RWPE1 (cell line): ENCODE data around the gene SLC22A12.

ENCODE experiments used
- CTCF ChIA-PET: fragments of 350-600 bp; sonication (Branson Sonifier 250); formaldehyde crosslinking; extraction: SDS; loops from one replicate; lab custom pipeline; 2021; lab: Yijun Ruan, JAX
- POLR2A ChIA-PET: fragments of 400-600 bp; formaldehyde crosslinking; extraction: SDS; loops from one replicate; lab custom pipeline; 2020; ENCODE audit warnings: antibody characterized with exemption; ENCODE audit not compliant: low non-redundant PET; lab: Yijun Ruan, JAX
- DNase-seq: peaks from one replicate; pipeline ENCODE4 v3.0.0; 2012; ENCODE audit warnings: low spot score
- H3K27ac ChIP-seq: fragments of 450-650 bp; 2 replicates; pipeline ENCODE4 v1.5.1; 2017
- CTCF ChIP-seq: fragments of 450-650 bp; conservative IDR thresholded peaks from 2 replicates; pipeline ENCODE4 v1.5.1; 2017; ENCODE audit warnings: low read depth, mild to moderate bottlenecking

SLC22A12 gene

DNA sequence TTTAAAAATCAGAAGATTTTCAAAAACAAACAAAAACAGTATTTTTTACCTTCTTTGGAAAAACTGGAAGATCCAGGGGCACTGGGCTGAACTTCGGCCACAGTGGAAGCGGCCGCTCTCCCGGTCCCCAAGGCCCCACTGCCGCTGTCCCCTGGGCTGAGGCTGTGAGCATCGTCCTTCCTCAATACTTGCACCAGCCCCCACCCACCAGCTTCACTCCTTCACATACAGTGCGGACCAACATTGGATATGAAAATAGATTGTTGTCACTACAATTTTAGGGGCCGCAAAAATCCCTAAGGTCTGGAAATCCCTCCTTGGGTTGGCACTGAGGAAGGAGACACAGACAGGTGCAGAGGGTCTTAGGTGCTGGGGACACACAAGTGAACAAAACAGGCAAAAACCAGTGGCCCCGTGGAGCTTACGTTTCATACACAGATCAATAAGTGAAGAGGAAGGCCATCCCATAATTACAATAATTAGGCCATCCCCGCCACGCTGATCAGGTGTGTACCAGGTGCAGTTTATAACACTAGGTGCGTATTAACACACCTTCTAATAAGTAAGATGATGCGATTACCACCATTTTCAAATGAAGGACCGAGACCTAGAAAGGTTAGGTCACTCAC is 28.2 kb upstream of the SLC22A12 start:
- CTCF ChIA-PET: interaction anchor here (0.9 kb wide), 1 partner anchor 46 kb away, joined by 5 read pairs; no protein-coding TSS in a partner anchor
- no peak for TF ChIP-seq CTCF
- DNase-seq: no peak
- POLR2A ChIA-PET: no interaction called here
- no peak overlapping the region for H3K27ac ChIP-seq

DNA sequence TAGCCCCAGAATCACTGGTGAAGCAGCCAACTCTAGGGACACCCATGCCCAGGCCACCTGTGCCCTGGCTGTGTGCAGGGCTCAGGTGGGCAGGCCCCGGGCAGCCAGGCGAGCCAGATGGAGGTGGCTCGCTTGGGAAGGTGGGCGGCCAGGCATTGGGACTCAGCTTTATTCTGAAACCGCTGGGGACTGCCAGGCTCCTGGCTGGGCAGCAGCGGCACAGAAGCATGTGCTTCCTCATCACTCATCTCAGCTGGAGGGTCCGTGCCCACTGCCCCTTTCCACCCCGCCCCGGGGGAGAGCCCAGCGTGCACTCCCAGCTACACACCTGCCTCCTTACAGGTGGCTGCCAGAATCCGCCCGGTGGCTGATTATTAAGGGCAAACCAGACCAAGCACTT is 27.1 kb upstream of the SLC22A12 start:
- ChIA-PET POLR2A (no interaction called here), CTCF (no interaction called here)
- no peak for DNase-seq
- no peak overlapping the region for H3K27ac ChIP-seq
- no peak for TF ChIP-seq CTCF

DNA sequence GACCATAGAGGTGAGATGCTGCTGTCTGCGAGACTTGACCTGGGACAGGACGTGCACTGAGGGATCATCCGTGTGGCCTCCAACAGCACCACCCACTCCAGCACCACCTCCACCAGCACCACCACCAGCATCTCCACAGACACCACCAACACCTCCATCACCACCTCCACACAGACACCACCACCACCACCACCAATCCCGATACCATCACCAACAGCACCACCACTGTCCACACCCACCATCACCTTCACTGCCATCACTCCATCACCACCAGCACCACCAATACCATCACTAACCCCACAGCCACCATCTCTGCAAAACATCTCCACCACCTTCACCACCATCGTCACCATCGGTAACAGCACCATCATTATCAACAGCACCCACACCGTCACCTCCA is 26.6 kb upstream of the SLC22A12 start:
- POLR2A ChIA-PET: no interaction called here
- DNase-seq: no peak
- CTCF ChIA-PET: no interaction called here
- H3K27ac ChIP-seq: no peak overlapping the region
- no peak for TF ChIP-seq CTCF

GRCh38 chr11:64564947-64565889 is 25.8 kb upstream of the SLC22A12 start:
- CTCF ChIA-PET: no interaction called here
- no peak for DNase-seq

DNA sequence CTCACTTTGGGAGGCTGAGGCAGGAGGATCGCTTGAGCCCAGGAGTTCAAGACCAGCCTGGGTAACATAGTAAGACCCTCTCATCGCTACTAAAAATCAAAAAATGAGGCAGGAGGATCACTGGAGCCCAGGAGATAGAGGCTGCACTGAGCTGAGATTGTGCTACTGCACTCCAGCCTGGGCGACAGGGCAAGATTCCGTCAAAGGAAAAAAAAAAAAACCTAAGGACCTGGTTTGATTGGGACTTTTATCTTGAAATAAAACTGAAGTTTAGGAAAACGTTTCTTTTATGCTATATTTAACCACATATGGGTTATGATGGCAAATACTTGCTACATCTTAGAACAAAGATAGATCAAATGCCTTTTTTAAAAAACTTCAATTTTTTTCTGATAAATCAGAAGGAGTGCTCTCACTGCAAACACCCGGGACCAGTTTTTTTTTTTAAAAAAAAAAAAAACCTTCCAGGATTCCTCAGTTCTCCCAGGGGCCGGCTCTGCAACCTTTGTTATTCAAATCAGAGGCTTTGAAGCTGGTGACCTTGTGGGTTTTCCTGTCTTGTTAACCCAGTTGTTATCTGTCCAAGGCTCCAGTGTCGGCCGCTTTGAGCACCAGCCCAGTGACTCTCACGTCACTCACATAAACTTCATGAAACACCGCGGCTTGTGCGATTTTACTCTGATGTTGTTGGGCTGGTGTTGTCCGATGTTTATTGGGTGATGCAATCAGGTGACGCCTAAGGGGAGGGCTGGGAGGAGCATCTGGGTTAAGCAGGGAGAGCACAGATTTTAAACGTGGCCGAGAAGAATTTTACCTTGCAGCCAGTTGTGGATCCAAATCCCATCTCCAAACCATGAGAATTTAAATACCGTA is 24.7 kb upstream of the SLC22A12 start:
- ChIA-PET CTCF (interaction anchor here (0.7 kb wide), 1 partner anchor 653 kb away, joined by 3 read pairs; no protein-coding TSS in a partner anchor), POLR2A (interaction anchor here (0.6 to 1.0 kb wide), 2 partner anchors 130 to 149 kb away, joined by 5 read pairs; no protein-coding TSS in a partner anchor)
- DNase-seq: peak; percentile 90
- peak overlapping the region; percentile 72 for H3K27ac ChIP-seq
- no peak for TF ChIP-seq CTCF

More at GRCh38 chr11:64564947-64565889, 25.8 kb upstream of the SLC22A12 start:
- TF ChIP-seq CTCF: no peak
- peak overlapping the region; percentile 72 for H3K27ac ChIP-seq
- POLR2A ChIA-PET: interaction anchor here (1.0 kb wide), 1 partner anchor 129 kb away, joined by 5 read pairs; no protein-coding TSS in a partner anchor
